OCI-LY1 (cell line): ENCODE measurements around the gene ZMYND10.

Experiments
- EZH2 ChIP-seq: fragments of 200-600 bp; sonication (generic), shearing (Covaris generic); IDR thresholded peaks from 2 replicates; pipeline ENCODE4 v1.8.0; 2017; ENCODE audit warnings: borderline replicate concordance, mixed run types, mild to moderate bottlenecking, antibody characterized with exemption, low read length, moderate library complexity, mixed read lengths
- TF ChIP-seq, protein P1 (sequence below): fragments of 200-600 bp; sonication (generic), shearing (Covaris generic); IDR thresholded peaks from 2 replicates; pipeline ENCODE4 v1.5.1; 2017; ENCODE audit warnings: mild to moderate bottlenecking, antibody characterized with exemption, low read length, moderate library complexity, mixed read lengths

DNA sequence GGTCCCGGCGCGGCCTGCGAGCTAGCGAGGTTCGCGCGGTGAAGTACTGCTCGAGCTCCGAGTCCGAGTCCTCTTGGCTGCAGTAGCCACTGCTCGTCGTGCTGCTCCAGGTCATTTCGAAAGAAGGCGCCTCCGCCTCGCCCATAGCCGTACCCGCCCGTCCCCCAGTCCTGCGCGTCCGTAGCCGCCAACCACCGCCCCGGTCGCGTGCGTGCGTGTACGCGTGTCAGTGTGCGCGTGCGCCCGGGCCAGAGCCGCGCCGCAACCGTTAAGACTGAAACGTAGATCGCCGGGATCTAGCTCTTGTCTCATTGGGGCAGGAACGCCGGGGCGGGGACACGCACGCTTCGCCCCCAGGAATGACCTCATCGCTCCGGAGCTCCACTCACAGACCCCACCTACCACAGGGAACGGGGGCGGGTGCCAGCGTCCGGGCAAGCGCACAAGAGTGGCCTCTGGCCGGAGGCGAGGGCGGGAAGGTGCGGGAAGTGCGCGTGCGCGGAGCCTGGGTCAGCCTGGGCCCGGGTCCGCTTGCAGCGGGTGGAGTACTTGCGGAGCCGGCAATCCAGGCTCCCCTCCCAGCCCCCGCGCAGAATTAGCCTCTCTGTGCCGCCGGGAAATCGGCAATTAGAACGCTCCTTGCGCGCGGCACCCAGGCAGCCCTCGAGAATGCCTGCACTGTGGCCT is 8.2 kb downstream of the ZMYND10 start:
- TF ChIP-seq, protein P1, sequence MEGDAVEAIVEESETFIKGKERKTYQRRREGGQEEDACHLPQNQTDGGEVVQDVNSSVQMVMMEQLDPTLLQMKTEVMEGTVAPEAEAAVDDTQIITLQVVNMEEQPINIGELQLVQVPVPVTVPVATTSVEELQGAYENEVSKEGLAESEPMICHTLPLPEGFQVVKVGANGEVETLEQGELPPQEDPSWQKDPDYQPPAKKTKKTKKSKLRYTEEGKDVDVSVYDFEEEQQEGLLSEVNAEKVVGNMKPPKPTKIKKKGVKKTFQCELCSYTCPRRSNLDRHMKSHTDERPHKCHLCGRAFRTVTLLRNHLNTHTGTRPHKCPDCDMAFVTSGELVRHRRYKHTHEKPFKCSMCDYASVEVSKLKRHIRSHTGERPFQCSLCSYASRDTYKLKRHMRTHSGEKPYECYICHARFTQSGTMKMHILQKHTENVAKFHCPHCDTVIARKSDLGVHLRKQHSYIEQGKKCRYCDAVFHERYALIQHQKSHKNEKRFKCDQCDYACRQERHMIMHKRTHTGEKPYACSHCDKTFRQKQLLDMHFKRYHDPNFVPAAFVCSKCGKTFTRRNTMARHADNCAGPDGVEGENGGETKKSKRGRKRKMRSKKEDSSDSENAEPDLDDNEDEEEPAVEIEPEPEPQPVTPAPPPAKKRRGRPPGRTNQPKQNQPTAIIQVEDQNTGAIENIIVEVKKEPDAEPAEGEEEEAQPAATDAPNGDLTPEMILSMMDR, result no peak
- TF ChIP-seq EZH2, result no peak
